Activated CD4-positive, alpha-beta T cell treated with anti-CD3 and anti-CD28 coated beads for 24 hours (primary cell): Measurements from ENCODE around the gene YBX3.

Source experiments
- DNase-seq, 2 donors: peaks; one replicate each; pipeline ENCODE4 v3.0.0-alpha.2; 2020; ENCODE audit warnings: low read depth in 2 of 2

YBX3 gene

GRCh38 chr12:10721651-10722501 lies 1.2 kb downstream of the YBX3 start:
- DNase-seq = peak; percentile 13 to 15

- DNase-seq = no peak
These were observed 2.0 kb downstream of the YBX3 start for GRCh38 chr12:10720974-10721650.

- DNase-seq = no peak
These were observed 3.6 kb downstream of the YBX3 start for GRCh38 chr12:10719482-10719881.

- DNase-seq = no peak
These were observed 4.8 kb downstream of the YBX3 start for GRCh38 chr12:10718279-10718821.

GRCh38 chr12:10717410-10717809 lies 5.7 kb downstream of the YBX3 start:
- no peak for DNase-seq

GRCh38 chr12:10716704-10717315 lies 6.3 kb downstream of the YBX3 start:
- no peak for DNase-seq

- DNase-seq = no peak
These were observed 6.8 kb downstream of the YBX3 start for GRCh38 chr12:10716277-10716676.

GRCh38 chr12:10715491-10715890 lies 7.6 kb downstream of the YBX3 start:
- no peak for DNase-seq

GRCh38 chr12:10709808-10710207 lies 13.3 kb downstream of the YBX3 start:
- no peak for DNase-seq

- DNase-seq = no peak
These were observed 14.3 kb downstream of the YBX3 start for GRCh38 chr12:10708862-10709261.

GRCh38 chr12:10705655-10706054 lies 17.5 kb downstream of the YBX3 start:
- no peak for DNase-seq

GRCh38 chr12:10701843-10702242 lies 21.3 kb downstream of the YBX3 start:
- no peak for DNase-seq

GRCh38 chr12:10701131-10701681 lies 21.9 kb downstream of the YBX3 start:
- peak in 1 of 2 donors; percentile 27 for DNase-seq

GRCh38 chr12:10700581-10700980 lies 22.5 kb downstream of the YBX3 start:
- no peak for DNase-seq

GRCh38 chr12:10697862-10698261 lies 25.3 kb downstream of the YBX3 start:
- DNase-seq = no peak

GRCh38 chr12:10697156-10697555 lies 26.0 kb downstream of the YBX3 start:
- DNase-seq = no peak

GRCh38 chr12:10690906-10691305 lies 32.2 kb downstream of the YBX3 start:
- no peak for DNase-seq

- no peak for DNase-seq
These were observed 34.0 kb downstream of the YBX3 start for GRCh38 chr12:10689146-10689545.

- DNase-seq = no peak
These were observed 35.1 kb downstream of the YBX3 start for GRCh38 chr12:10688042-10688441.

GRCh38 chr12:10673659-10674384 lies 49.3 kb downstream of the YBX3 start, which contains the start of gene STYK1:
TSS of gene STYK1 (minus strand) at chr12:10674052. CDS start at chr12:10634618, 39,434 bp downstream.
- DNase-seq = peak; percentile 50 to 55

GRCh38 chr12:10672231-10672868 lies 50.8 kb downstream of the YBX3 start:
- no peak for DNase-seq
